Stomach (tissue), 4 donors: ENCODE data around the gene CROT.

Experiments used
- EP300 ChIP-seq: sonication (generic); formaldehyde crosslinking; IDR thresholded peaks from one replicate; pipeline ENCODE4 v1.6.1; 2017; ENCODE audit warnings: antibody characterized with exemption
- POLR2A ChIP-seq, 4 donors: fragments of 450-650 bp; IDR thresholded peaks; one replicate each; pipeline ENCODE4 v1.6.1; 2016; ENCODE audit warnings: antibody characterized with exemption in 4 of 4, control low read depth in 2 of 4, mild to moderate bottlenecking in 1 of 4, moderate library complexity in 1 of 4
- POLR2AphosphoS5 ChIP-seq, 3 donors: sonication (generic); formaldehyde crosslinking; IDR thresholded peaks; one replicate each; pipeline ENCODE4 v1.6.1; 2016; ENCODE audit warnings: antibody characterized with exemption in 3 of 3
- TF ChIP-seq, protein P1 (sequence below), 7 experiments: fragments of 450-650 bp in 4 of 7; fragments of 200-600 bp in 3 of 7; sonication (generic) in 3 of 7; IDR thresholded peaks; one replicate each; pipeline ENCODE4 v1.5.1; 2016 to 2019; ENCODE audit warnings: antibody characterized with exemption in 7 of 7, control low read depth in 2 of 7, mild to moderate bottlenecking in 1 of 7

- TF ChIP-seq EP300 (no peak), POLR2AphosphoS5 (IDR thresholded peaks at IDR 0.05) (no peak), POLR2A (IDR thresholded peaks at IDR 0.05) (no peak)
- TF ChIP-seq, protein P1, sequence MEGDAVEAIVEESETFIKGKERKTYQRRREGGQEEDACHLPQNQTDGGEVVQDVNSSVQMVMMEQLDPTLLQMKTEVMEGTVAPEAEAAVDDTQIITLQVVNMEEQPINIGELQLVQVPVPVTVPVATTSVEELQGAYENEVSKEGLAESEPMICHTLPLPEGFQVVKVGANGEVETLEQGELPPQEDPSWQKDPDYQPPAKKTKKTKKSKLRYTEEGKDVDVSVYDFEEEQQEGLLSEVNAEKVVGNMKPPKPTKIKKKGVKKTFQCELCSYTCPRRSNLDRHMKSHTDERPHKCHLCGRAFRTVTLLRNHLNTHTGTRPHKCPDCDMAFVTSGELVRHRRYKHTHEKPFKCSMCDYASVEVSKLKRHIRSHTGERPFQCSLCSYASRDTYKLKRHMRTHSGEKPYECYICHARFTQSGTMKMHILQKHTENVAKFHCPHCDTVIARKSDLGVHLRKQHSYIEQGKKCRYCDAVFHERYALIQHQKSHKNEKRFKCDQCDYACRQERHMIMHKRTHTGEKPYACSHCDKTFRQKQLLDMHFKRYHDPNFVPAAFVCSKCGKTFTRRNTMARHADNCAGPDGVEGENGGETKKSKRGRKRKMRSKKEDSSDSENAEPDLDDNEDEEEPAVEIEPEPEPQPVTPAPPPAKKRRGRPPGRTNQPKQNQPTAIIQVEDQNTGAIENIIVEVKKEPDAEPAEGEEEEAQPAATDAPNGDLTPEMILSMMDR (IDR thresholded peaks at IDR 0.05): no peak
Observed at GRCh38 chr7:87363342-87363741, 17.9 kb downstream of the CROT start.
